Prostate gland (tissue), 2 donors: ENCODE results near the gene FOLR2.

Source experiments
- POLR2AphosphoS5 ChIP-seq: sonication (generic); formaldehyde crosslinking; IDR thresholded peaks from one replicate; pipeline ENCODE4 v1.6.1; 2017; ENCODE audit warnings: antibody characterized with exemption
- TF ChIP-seq, protein P1 (sequence below), 4 experiments: fragments of 200-600 bp in 2 of 4; fragments of 450-650 bp in 2 of 4; sonication (generic) in 2 of 4; IDR thresholded peaks; 1 replicate in 3 of 4; 2 replicates in 1 of 4; pipeline ENCODE4 v1.5.1; 2016 to 2019; ENCODE audit warnings: antibody characterized with exemption in 4 of 4, mild to moderate bottlenecking in 2 of 4, moderate library complexity in 2 of 4

GRCh38 chr11:72216638-72217037 lies at the start of gene FOLR2:
- TF ChIP-seq, protein P1, sequence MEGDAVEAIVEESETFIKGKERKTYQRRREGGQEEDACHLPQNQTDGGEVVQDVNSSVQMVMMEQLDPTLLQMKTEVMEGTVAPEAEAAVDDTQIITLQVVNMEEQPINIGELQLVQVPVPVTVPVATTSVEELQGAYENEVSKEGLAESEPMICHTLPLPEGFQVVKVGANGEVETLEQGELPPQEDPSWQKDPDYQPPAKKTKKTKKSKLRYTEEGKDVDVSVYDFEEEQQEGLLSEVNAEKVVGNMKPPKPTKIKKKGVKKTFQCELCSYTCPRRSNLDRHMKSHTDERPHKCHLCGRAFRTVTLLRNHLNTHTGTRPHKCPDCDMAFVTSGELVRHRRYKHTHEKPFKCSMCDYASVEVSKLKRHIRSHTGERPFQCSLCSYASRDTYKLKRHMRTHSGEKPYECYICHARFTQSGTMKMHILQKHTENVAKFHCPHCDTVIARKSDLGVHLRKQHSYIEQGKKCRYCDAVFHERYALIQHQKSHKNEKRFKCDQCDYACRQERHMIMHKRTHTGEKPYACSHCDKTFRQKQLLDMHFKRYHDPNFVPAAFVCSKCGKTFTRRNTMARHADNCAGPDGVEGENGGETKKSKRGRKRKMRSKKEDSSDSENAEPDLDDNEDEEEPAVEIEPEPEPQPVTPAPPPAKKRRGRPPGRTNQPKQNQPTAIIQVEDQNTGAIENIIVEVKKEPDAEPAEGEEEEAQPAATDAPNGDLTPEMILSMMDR (IDR thresholded peaks at IDR 0.05): no peak
- TF ChIP-seq POLR2AphosphoS5: no peak
